Measurements from ENCODE around the gene GLIS1. TPM values are rescaled to one million over a fixed set of nuclear protein-coding genes. Genes with fewer than 3 reads are reported as not detected.
A peak's percentile ranks its signal among the peaks of the same experiment; 100 is the strongest.

Gene GLIS1
- total and polyA plus RNA-seq, 11 donors: 0.06 to 0.35 (median 0.13) TPM; not detected in 6

GRCh38 chr1:53595906-53596305 is 143.1 kb downstream of the GLIS1 start:
- WGBS, 4 donors: 90 to 95% (median 93%) methylated on average over 7 of the region's 7 CpGs
- no peak overlapping the region for H3K4me3 ChIP-seq
- H3K4me1 ChIP-seq: peaks cover 0 to 17% (median 0%) of the 10 kb centered on the region in 12 donors
- peaks cover 0 to 3% (median 0%) of the 10 kb centered on the region in 9 donors for H3K27me3 ChIP-seq
- no peak for TF ChIP-seq CTCF (IDR thresholded peaks at IDR 0.05)
- TF ChIP-seq POLR2A (IDR thresholded peaks at IDR 0.05): no peak
- ATAC-seq (no peak), DNase-seq (peak in 1 of 5 donors; percentile 33)
- no peaks in the 10 kb centered on the region for H3K36me3 ChIP-seq
- H3K27ac ChIP-seq: no peak overlapping the region
- no peaks in the 10 kb centered on the region for H3K9me3 ChIP-seq
- intact Hi-C loops (cut with DNase I): loop anchor here in 1 of 10 donors (10.0 kb wide), 1 partner anchor 111 kb away; no protein-coding TSS in a partner anchor

GRCh38 chr1:53594391-53595180 is 144.4 kb downstream of the GLIS1 start:
- ATAC-seq (no peak), DNase-seq (peak in 1 of 5 donors; percentile 59)
- Histone ChIP-seq H3K36me3 (no peaks in the 10 kb centered on the region), H3K4me1 (peaks cover 0 to 24% (median 0%) of the 10 kb centered on the region in 12 donors), H3K4me3 (no peak overlapping the region), H3K9me3 (no peaks in the 10 kb centered on the region), H3K27ac (no peak overlapping the region), H3K27me3 (peaks cover 0 to 3% (median 0%) of the 10 kb centered on the region in 9 donors)
- intact Hi-C loops (cut with DNase I): loop anchor here in 3 of 10 donors (5.0 to 10.0 kb wide), 2 partner anchors 107 to 110 kb away; no protein-coding TSS in a partner anchor
- TF ChIP-seq POLR2A (IDR thresholded peaks at IDR 0.05) (no peak), CTCF (IDR thresholded peaks at IDR 0.05) (peak in 1 of 12 donors; percentile 0)
- 90 to 95% (median 90%) methylated on average over 26 to 31 of the region's 31 CpGs for WGBS, 4 donors

GRCh38 chr1:53593758-53594380 is 145.1 kb downstream of the GLIS1 start:
- H3K9me3 ChIP-seq: no peaks in the 10 kb centered on the region
- ATAC-seq (peak in 3 of 4 donors; percentile 21 to 31 (median 30)), DNase-seq (peak in 1 of 5 donors; percentile 22)
- H3K4me1 ChIP-seq: peaks cover 0 to 26% (median 0%) of the 10 kb centered on the region in 12 donors
- intact Hi-C loops (cut with DNase I): loop anchor here in 3 of 10 donors (5.0 to 10.0 kb wide), 2 partner anchors 107 to 109 kb away; no protein-coding TSS in a partner anchor
- H3K27me3 ChIP-seq: peaks cover 0 to 3% (median 0%) of the 10 kb centered on the region in 9 donors
- H3K27ac ChIP-seq: no peak overlapping the region
- WGBS, 4 donors: 65 to 81% (median 68%) methylated on average over 12 to 27 of the region's 27 CpGs
- no peaks in the 10 kb centered on the region for H3K36me3 ChIP-seq
- H3K4me3 ChIP-seq: no peak overlapping the region
- TF ChIP-seq CTCF (IDR thresholded peaks at IDR 0.05): peak in 7 of 12 donors; percentile 10 to 37 (median 18)
- no peak for TF ChIP-seq POLR2A (IDR thresholded peaks at IDR 0.05)

Measured in heart left ventricle (tissue), 16 donors.